HL-60 (cell line): ENCODE measurements around the gene CAMKK2.
"Not testable (repeated sequence)": the region's sequence is repeated elsewhere in the genome, so short reads cannot be mapped to it uniquely, and the experiment has no call there.

Experiments used
- DNase-seq, 2 experiments: peaks; one replicate each; pipeline ENCODE4 v3.0.0-alpha.2; 2010 to 2020; ENCODE audit warnings: low read depth in 1 of 2, low spot score in 1 of 2
- H3K27ac ChIP-seq: fragments of 250-450 bp; sonication (Bioruptor Pico); replicated peaks from 2 replicates; pipeline ENCODE4 v1.5.1; 2020; ENCODE audit warnings: mild to moderate bottlenecking, moderate library complexity
- H3K27me3 ChIP-seq: fragments of 250-450 bp; sonication (Bioruptor Pico); 2 replicates; pipeline ENCODE4 v1.5.1; 2021; ENCODE audit warnings: mild to moderate bottlenecking, moderate library complexity; ENCODE audit not compliant: insufficient read depth, poor library complexity, severe bottlenecking
- H3K4me3 ChIP-seq: replicated peaks from 2 replicates; pipeline ENCODE4 v1.5.1; 2011; ENCODE audit warnings: mild to moderate bottlenecking, control low read depth, low read length; ENCODE audit not compliant: insufficient read depth
- GABPA ChIP-seq: IDR thresholded peaks from 2 replicates; pipeline ENCODE4 v1.6.1; 2012; ENCODE audit warnings: low read depth
- POLR2AphosphoS5 ChIP-seq: IDR thresholded peaks from 2 replicates; pipeline ENCODE4 v1.6.1; 2012; ENCODE audit warnings: low read depth
- SPI1 ChIP-seq: IDR thresholded peaks from 2 replicates; pipeline ENCODE4 v1.6.1; 2012; ENCODE audit warnings: low read depth, mild to moderate bottlenecking, borderline replicate concordance
- TF ChIP-seq, protein P1 (sequence below): IDR thresholded peaks from one replicate; pipeline ENCODE4 v1.5.1; 2011; ENCODE audit warnings: low read length, control low read depth, inconsistent platforms; ENCODE audit not compliant: insufficient read depth
- TF ChIP-seq, protein P2 (sequence below): IDR thresholded peaks from 2 replicates; pipeline ENCODE4 v1.6.1; 2012; ENCODE audit warnings: low read depth; ENCODE audit not compliant: insufficient replicate concordance

Gene CAMKK2

DNA sequence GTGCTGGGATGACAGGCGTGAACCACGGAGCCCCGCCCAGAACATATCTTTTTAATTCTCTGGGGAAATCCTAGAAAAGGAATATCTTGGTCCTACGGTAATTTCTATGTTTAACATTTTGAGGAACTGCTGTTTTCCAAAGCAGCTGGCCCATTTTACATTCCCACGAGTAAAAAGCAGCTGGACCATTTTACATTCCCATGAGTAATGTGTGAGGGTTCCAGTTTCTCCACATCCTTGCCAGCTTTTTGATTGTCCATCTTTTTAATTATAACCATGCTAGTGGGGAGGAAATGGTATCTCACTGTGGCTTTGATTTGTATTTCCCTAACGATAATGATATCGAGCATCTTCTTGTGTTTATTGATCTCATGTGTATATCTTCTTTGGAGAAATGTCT, 91.0 kb downstream of the CAMKK2 start:
- 0 out of 2 replicates have a peak, but pooled peaks have one; percentile 7 for TF ChIP-seq SPI1
- TF ChIP-seq, protein P1, sequence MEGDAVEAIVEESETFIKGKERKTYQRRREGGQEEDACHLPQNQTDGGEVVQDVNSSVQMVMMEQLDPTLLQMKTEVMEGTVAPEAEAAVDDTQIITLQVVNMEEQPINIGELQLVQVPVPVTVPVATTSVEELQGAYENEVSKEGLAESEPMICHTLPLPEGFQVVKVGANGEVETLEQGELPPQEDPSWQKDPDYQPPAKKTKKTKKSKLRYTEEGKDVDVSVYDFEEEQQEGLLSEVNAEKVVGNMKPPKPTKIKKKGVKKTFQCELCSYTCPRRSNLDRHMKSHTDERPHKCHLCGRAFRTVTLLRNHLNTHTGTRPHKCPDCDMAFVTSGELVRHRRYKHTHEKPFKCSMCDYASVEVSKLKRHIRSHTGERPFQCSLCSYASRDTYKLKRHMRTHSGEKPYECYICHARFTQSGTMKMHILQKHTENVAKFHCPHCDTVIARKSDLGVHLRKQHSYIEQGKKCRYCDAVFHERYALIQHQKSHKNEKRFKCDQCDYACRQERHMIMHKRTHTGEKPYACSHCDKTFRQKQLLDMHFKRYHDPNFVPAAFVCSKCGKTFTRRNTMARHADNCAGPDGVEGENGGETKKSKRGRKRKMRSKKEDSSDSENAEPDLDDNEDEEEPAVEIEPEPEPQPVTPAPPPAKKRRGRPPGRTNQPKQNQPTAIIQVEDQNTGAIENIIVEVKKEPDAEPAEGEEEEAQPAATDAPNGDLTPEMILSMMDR = no peak
- Histone ChIP-seq H3K27me3 (no peaks in the 10 kb centered on the region), H3K27ac (no peak overlapping the region), H3K4me3 (no peak overlapping the region)
- no peak for DNase-seq

DNA sequence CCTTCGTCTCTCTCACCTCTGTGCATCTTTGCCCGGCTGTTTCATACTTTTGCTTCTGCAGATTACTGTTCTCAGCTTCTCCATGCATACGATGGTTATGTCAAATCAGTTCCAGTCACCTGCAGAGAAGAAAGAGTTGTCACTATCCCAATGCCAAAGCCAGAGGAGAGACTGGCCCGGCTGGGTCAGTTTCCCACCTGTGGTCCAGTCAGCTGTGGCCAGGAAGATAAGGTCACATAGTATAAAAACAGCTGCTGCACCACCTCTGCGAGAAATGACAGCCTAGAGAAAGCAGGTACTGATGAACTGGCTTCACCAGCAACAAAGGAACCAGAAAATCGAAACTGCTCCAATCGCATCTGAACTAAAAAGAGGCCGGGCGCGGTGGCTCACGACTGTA, 93.0 kb downstream of the CAMKK2 start:
- no peak for DNase-seq

DNA sequence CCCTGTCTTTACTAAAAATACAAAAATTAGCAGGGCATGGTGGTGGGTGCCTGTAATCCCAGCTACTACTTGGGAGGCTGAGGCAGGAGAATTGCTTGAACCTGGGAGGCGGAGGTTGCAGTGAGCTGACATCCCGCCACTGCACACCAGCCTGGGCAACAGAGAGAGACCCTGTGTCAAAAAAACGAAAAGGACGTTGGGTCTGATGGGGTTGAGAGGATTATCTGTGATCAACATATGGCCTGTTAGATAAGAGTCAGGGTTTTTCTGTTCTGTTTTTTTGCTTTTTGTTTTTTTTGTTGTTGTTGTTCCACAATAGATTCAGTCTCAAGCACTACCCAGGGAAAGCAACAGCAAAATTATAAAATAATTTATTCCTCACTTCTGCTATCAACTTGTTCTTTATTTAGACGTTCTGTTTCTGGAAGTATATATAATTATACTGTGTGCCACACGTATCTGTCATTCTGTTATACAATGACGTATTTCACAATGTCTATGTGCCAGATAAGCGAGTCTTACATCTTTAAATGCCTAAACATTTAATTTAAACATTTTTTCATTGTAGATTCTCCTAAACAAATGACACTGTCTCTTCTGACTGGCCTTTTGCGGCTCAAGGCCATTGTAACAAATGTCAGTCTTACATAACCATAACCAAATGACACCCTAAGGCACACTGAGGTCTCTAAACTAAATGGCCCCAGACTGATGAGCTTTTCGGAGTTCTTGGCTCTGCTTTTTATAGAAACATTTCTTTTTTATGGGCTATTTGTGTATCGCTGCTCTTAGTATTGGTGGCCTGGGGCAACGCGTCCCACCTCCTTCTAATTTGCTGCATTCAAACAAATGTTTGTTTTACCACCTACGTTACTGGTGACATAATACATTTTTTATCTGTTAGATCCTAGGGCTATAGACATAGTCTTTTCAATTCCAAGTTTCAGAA, 93.8 kb downstream of the CAMKK2 start:
- TF ChIP-seq POLR2AphosphoS5 (no peak), SPI1 (no peak), GABPA (no peak)
- TF ChIP-seq, protein P2, sequence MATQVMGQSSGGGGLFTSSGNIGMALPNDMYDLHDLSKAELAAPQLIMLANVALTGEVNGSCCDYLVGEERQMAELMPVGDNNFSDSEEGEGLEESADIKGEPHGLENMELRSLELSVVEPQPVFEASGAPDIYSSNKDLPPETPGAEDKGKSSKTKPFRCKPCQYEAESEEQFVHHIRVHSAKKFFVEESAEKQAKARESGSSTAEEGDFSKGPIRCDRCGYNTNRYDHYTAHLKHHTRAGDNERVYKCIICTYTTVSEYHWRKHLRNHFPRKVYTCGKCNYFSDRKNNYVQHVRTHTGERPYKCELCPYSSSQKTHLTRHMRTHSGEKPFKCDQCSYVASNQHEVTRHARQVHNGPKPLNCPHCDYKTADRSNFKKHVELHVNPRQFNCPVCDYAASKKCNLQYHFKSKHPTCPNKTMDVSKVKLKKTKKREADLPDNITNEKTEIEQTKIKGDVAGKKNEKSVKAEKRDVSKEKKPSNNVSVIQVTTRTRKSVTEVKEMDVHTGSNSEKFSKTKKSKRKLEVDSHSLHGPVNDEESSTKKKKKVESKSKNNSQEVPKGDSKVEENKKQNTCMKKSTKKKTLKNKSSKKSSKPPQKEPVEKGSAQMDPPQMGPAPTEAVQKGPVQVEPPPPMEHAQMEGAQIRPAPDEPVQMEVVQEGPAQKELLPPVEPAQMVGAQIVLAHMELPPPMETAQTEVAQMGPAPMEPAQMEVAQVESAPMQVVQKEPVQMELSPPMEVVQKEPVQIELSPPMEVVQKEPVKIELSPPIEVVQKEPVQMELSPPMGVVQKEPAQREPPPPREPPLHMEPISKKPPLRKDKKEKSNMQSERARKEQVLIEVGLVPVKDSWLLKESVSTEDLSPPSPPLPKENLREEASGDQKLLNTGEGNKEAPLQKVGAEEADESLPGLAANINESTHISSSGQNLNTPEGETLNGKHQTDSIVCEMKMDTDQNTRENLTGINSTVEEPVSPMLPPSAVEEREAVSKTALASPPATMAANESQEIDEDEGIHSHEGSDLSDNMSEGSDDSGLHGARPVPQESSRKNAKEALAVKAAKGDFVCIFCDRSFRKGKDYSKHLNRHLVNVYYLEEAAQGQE = no peak
- TF ChIP-seq, protein P1 = no peak
- H3K27me3 ChIP-seq = no peaks in the 10 kb centered on the region
- DNase-seq = no peak

More for the DNA sequence above, 93.0 kb downstream of the CAMKK2 start:
- TF ChIP-seq, protein P2 = no peak
- TF ChIP-seq, protein P1 = no peak
- TF ChIP-seq SPI1 = no peak
- no peak for TF ChIP-seq GABPA
- no peak for TF ChIP-seq POLR2AphosphoS5
- Histone ChIP-seq H3K27ac (no peak overlapping the region), H3K27me3 (no peaks in the 10 kb centered on the region), H3K4me3 (no peak overlapping the region)

DNA sequence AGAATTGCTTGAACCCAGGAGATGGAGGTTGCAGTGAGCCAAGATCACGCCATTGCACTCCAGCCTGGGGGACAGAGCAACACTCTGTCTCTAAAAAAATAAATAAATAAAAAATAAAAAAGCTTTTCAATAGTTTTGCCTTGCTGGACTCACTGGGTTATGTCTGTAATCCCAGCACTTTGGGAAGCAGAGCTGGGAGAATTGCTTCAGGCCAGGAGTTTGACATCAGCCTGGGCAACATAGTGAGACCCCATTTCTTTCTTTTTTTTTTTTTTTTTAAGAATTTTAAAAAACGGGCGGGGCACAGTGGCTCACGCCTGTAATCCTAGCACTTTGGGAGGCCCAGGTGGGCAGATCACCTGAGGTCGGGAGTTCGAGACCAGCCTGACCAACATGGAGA, 95.4 kb downstream of the CAMKK2 start:
- H3K27ac ChIP-seq, DNase-seq, H3K4me3 ChIP-seq, H3K27me3 ChIP-seq: not testable (repeated sequence)

More for the DNA sequence above, 93.8 kb downstream of the CAMKK2 start:
- Histone ChIP-seq H3K4me3 (no peak overlapping the region), H3K27ac (no peak overlapping the region)
